Measurements from ENCODE around the gene DPH3. TPM values are rescaled to one million over a fixed set of nuclear protein-coding genes. Genes with fewer than 3 reads are reported as not detected.

The DPH3 gene
- total RNA-seq, 1 donor from 2014 or later, result 5.5 TPM

DNA sequence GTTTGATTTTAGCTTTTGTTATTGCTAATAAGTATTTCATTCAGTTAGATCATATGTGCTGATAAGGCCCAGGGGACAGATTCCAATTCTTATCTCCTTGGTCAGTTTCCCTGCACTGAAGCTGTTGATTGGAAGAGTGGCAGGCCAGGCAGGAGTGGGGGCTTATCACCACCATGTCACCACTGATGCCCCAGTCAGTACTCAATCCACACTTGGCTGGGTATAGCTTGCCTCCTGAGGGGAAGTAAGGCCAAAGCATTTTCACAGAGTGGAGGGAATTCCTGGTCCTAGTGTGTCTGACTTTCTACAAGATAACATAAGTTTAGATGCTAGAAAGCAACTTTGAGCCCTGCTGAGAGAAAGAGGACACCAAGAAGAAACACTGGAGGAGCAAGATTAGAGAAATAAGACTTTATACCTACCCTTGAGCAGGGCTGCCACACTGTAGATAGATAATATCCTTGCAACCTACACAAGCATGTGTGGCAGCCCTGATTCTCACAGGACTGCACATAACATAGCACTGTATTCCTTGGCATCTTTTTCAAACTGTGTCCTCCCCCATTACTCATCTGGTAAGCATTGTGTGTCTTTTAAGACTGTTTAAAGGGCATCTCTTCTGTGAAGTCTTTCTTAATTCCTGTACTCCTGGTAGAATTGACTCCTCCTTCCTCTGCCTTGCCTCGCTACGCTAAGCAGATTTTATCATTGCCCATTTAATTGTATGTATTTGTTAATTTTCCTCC, 24.6 kb upstream of the DPH3 start:
- TF ChIP-seq, protein P1, sequence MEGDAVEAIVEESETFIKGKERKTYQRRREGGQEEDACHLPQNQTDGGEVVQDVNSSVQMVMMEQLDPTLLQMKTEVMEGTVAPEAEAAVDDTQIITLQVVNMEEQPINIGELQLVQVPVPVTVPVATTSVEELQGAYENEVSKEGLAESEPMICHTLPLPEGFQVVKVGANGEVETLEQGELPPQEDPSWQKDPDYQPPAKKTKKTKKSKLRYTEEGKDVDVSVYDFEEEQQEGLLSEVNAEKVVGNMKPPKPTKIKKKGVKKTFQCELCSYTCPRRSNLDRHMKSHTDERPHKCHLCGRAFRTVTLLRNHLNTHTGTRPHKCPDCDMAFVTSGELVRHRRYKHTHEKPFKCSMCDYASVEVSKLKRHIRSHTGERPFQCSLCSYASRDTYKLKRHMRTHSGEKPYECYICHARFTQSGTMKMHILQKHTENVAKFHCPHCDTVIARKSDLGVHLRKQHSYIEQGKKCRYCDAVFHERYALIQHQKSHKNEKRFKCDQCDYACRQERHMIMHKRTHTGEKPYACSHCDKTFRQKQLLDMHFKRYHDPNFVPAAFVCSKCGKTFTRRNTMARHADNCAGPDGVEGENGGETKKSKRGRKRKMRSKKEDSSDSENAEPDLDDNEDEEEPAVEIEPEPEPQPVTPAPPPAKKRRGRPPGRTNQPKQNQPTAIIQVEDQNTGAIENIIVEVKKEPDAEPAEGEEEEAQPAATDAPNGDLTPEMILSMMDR (IDR thresholded peaks at IDR 0.05), result no peak
- DNase-seq (ENCODE audit: low spot score in 2 of 2), result no peak
- Histone ChIP-seq H3K36me3 (no peaks in the 10 kb centered on the region), H3K27ac (peak overlapping the region in 1 of 2 donors; percentile 51), H3K27me3 (no peaks in the 10 kb centered on the region), H3K4me3 (no peak overlapping the region), H3K9me3 (peaks cover 0 to 6% of the 10 kb centered on the region in 2 donors), H3K4me1 (peaks cover 0 to 12% of the 10 kb centered on the region in 2 donors)
- intact Hi-C loops (cut with DNase I), result loop anchor here (2.0 kb wide), 1 partner anchor 21 kb away; no protein-coding TSS in a partner anchor

DNA sequence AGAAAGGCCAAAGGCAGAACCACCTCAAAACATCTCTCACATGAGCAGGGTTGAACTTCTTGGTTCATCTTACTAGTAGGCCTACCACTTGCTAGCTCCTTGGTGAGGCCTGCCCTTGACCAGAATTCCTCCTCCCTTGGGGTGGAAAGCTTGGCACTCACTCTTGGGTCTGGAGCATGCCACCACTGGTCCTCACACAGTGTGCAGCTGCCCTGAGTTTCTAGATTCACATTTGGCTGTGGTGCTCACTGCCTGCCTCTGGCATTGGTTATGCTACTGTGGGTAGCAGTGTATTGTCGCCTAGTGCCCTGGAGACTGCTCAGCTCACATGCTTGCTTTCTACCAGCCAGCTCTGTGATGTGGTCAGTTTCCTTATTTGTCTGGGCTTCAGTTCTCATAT, 23.9 kb upstream of the DPH3 start:
- Histone ChIP-seq H3K4me3 (no peak overlapping the region), H3K27me3 (no peaks in the 10 kb centered on the region), H3K9me3 (peaks cover 0 to 5% of the 10 kb centered on the region in 2 donors), H3K4me1 (peaks cover 0 to 12% of the 10 kb centered on the region in 2 donors), H3K36me3 (no peaks in the 10 kb centered on the region), H3K27ac (peak overlapping the region; percentile 8 to 51)
- TF ChIP-seq, protein P1 (IDR thresholded peaks at IDR 0.05), result no peak
- intact Hi-C loops (cut with DNase I), result loop anchor here (2.0 kb wide), 1 partner anchor 20 kb away; no protein-coding TSS in a partner anchor
- DNase-seq (ENCODE audit: low spot score in 2 of 2), result no peak

DNA sequence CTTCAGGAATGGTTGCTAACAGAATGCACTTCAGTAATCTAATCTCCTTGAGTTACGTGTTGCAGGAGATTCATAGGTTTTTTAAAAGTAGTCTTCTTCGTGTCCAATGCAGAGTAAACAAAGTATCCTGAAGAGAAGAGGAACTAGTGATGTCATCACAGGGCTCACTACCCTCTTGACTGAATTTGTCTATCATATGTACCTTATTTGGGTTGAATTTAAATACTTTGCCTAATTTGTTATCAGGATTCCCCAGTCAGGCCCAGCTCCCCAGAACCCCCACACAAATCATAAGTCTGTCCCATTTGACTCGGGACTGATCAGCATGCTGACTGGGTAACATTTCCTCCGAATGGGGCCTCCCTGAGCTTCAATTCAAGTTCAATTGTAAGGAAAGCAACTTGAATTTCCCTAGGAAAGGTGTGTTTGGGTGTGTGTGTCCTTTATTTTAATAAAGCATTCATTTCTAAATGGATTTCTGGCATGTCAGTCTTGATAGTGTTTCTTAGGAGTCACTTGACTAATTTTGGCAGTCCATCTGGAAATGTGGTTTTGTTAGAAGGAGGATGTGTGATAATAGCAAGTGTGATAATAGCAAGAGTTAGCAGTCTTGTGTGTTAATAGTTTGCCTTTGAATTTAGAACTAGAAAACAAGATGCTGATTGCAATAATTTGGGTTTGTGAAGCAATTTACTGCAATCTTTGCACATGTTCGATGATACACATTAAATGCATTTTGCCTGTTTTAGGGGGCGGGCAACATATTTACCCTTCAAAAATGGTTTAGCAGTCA, 22.2 kb upstream of the DPH3 start:
- H3K9me3 ChIP-seq, result no peaks in the 10 kb centered on the region
- peaks cover 0 to 12% of the 10 kb centered on the region in 2 donors for H3K4me1 ChIP-seq
- no peak overlapping the region for H3K4me3 ChIP-seq
- no peaks in the 10 kb centered on the region for H3K27me3 ChIP-seq
- intact Hi-C loops (cut with DNase I), result no loop called here
- peak overlapping the region in 1 of 2 donors; percentile 24 for H3K27ac ChIP-seq
- no peaks in the 10 kb centered on the region for H3K36me3 ChIP-seq
- TF ChIP-seq, protein P1 (IDR thresholded peaks at IDR 0.05), result no peak
- DNase-seq (ENCODE audit: low spot score in 2 of 2), result no peak

DNA sequence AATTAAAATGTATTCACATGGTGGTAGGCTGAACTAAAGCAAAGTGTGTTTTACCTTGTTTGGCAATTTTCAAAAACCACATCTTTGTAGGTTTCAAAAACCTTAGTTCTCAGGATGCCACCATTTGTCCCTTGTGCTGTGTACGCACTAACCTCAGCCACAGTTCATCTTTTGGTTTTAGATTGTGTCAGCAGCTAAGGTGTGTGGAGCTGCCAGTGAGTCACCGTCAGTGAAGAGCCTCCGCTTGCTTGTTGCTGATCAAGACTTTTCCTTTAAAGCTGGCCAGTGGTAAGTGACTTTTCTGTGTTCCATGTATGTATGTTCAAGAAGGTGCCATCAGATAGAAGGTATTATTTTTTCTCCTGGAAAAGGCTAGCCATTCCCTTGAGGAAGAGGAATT, 21.4 kb upstream of the DPH3 start:
- Histone ChIP-seq H3K27ac (no peak overlapping the region), H3K9me3 (no peaks in the 10 kb centered on the region), H3K36me3 (no peaks in the 10 kb centered on the region), H3K27me3 (no peaks in the 10 kb centered on the region), H3K4me3 (no peak overlapping the region), H3K4me1 (peaks cover 0 to 12% of the 10 kb centered on the region in 2 donors)
- no peak for DNase-seq (ENCODE audit: low spot score in 2 of 2)
- TF ChIP-seq, protein P1 (IDR thresholded peaks at IDR 0.05), result no peak
- intact Hi-C loops (cut with DNase I), result no loop called here

GRCh38 chr3:16284633-16285032, 19.9 kb upstream of the DPH3 start:
- intact Hi-C loops (cut with DNase I), result no loop called here

More at GRCh38 chr3:16284633-16285032, 19.9 kb upstream of the DPH3 start:
- Histone ChIP-seq H3K4me1 (peaks cover 0 to 12% of the 10 kb centered on the region in 2 donors), H3K4me3 (no peak overlapping the region), H3K9me3 (no peaks in the 10 kb centered on the region), H3K27me3 (no peaks in the 10 kb centered on the region), H3K36me3 (peaks cover 0 to 2% of the 10 kb centered on the region in 2 donors), H3K27ac (no peak overlapping the region)
- TF ChIP-seq, protein P1 (IDR thresholded peaks at IDR 0.05), result no peak
- no peak for DNase-seq (ENCODE audit: low spot score in 2 of 2)

All from ascending aorta (tissue), 2 donors.